ENCODE data around the gene ZXDC.

DNA sequence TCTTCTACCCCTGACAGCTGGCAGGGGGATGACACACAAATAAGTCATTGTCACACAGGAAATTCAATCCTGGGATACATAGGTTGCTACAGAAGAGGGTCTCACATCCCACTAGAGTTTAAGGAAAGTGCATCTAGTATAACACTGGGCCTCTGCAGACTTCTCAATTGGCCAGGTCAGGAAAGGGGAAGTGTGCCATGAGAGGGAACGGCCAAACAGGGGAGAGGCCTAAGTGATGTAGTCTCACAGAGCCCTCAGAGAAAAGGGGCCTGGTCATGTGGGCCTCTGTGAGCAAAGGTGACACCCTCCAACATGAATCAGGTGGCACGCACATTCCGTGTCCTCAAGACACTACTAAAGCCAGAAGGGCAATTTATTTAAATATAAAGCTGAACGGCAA, 11.2 kb downstream of the ZXDC start:
- TF ChIP-seq CTCF (IDR thresholded peaks at IDR 0.05) (no peak), TCF7L2 (IDR thresholded peaks at IDR 0.05; ENCODE audit: low read depth, low read length) (no peak), SIN3A (IDR thresholded peaks at IDR 0.05; ENCODE audit: borderline replicate concordance, insufficient read depth, low read depth, low read length) (no peak), POLR2AphosphoS5 (IDR thresholded peaks at IDR 0.05; ENCODE audit: low read depth, low read length) (no peak)

All from Panc1 (cell line).